ENCODE data around the gene ERCC5.
A peak's percentile ranks its signal among the peaks of the same experiment; 100 is the strongest.

Gene ERCC5

DNA sequence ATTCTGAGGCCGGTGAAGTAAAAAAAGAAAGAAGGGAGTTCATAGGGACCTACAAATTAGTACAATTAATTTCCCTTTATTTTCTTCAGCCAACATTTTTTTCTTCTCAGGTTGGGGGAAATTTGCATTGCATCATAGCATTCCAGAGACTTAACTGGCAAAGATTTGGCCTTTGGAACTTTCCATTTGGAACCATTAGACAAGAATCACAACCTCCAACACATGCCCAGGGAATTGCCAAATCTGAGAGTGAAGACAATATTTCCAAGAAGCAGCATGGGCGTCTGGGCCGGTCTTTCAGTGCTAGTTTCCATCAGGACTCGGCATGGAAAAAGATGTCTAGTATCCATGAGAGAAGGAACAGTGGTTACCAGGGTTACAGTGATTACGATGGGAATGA, 6.4 kb upstream of the ERCC5 start:
- DNase-seq: no peak

DNA sequence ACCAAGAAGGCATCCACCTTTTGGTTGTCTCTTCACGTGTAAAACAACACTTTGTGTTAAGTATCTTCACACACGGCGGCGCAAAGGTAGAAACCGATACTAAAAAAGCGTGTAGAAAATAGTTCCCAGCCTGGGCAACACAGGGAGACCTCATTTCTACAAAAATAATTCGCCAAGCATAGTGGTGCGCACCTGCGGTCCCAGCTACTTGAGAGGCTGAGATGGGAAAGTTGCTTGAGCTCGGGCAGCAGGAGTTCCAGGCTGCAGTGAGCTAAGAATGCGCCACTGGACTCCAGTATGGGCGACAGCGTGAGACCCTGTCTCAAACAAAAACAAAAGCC, 573 bp upstream of the ERCC5 start:
- DNase-seq: no peak

DNA sequence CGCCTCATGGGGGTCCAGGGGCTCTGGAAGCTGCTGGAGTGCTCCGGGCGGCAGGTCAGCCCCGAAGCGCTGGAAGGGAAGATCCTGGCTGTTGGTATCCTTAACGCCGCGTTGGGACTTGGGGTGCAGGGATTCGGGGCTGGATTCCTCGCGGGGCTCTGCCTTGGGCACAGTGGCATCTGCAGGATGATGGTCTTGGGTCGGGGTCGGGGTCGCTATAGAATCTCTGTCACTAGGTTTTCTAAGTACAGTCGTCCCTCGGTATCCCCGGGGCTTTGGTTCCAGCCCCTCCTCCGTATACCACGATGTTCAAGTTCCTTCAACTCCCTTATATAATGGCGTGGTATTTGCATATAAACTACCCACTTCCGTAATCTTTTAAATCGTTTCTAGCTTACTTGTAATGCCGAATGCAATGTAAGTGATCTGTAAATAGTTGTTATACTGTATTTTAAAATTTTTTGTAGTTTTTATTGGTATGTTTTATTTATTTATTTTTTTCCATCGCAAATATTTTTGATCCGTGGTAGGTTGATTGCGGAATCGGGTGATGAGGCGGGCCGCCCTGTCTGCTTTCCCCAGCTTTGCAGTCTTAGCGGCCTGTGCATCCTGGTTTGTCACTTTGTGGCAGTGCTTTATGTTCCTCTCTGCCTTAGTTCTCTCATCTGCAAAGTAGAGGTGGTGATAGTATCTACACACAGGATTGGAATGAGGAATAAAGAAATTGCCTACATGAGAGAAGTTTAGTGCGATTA, 606 bp downstream of the ERCC5 start:
- peak in 26 of 58 donors; percentile 2 to 75 (median 43) for DNase-seq

DNA sequence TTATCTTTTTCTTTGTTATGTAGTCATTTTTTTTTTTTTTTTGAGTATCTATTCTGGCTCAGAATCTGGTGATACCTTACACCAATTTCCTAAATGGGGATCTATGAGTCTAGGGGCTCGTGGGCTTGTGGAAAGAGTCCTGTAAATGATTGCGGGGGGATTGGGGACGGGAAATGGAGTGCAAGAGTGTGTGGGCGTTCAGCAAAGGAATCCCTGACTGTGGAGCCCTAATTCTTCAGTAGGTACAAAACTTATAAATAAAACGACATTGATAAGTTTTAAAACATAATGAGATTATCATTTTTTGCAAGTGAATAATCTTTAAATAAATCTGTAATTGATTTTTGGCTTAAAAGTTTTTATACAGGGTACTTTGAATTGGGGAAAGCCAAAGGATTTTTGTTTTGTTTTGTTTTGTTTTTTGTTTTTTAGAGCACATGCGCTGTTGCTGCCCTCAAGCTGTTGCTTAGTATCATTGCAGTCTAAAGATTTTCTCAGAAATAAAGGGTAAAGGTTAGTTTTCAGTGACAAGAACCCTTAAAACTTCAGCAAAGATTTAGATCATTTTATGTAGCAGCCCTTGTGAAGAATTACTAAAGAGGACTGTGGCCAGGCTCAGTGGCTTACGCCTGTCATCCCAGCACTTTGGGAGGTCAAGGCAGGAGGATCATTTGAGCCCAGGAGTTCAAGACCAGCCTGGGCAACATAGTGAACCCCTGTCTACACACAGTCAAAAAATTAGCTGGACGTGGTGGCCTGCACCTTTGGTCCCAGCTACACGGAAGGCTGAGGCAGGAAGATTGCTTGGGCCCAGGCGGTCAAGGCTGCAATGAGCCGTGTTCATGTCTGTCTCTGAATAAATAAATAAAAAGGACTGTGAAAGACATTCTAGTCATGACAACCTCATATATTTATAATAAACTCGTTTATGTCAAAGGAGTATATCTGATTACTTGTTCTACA, 1.7 kb downstream of the ERCC5 start:
- DNase-seq: peak in 1 of 58 donors; percentile 8

DNA sequence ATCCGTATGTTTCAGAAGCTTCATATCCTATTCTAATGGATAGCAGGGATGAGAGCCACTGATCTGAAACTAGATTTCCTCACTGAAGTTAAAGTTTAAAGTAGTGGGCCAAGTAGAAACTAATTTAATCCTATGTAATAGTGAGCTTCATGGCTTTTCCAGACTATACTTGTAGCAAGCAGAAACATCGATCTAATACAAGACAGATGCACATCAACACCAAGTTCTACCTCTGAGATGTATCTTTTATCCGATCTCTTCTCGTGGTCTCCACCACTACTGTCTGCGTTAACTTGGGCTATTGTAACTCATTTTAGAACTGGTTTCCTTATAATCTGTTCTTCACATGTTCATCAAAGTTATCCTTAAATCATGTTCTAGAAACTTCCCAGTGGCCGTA, 3.1 kb downstream of the ERCC5 start:
- DNase-seq: no peak

DNA sequence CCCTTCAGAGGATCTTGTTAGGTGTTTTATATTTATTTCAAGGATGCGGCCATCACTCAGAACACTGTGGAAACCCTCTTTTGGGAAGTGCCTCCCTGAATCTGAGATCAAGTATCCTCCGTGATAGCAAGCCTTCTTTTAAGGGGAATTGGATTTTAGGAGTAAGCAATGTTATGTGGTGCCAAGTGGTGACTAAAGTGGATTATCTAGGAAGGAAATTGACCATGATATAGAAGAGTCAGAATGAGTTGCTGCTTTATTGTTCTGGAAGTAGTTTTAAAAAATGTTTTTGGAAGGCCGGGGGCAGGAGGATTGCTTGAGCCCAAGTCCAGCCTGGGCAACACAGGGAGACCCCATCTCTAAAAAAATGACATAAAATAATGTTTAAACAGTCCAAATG, 6.7 kb downstream of the ERCC5 start:
- no peak for DNase-seq

DNA sequence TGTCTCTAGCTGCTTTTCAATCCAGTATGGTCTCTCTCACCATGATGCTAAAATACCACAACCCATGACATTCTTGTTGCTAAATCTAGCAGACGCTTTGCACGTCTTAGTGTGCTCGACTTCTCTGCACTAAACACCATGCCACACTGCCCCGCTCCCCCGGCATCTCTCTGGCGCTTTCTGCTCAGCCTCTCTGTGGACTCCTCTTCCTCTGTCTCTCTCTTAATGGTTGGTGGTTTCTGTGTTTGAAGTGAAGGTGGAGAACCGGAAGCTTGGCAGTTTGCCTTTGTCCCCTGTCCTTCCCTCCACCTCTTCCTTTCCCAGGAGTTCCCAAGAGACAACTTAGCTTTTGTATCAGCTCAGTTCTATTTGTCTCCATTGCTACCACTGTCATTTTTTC, 8.8 kb downstream of the ERCC5 start:
- no peak for DNase-seq

DNA sequence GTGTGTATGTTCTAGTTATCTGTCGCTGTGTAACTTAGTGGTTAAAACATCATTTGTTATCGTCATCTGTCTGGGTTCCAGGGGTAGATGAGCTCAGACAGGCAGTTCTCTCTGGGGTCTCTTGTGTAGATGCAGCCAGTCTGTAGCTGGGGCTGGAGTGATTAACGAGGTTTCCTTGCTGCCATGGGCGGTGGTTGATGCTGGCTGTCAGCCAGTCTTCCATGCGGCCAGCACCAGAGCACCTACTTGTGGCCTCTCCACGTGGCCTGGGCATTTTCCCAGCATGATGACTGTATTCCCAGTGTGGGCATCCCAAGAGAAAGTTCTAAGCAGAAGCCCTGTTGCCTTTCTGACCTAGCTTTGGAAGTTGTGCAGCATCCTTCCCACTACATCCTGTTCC, 10.7 kb downstream of the ERCC5 start:
- peak in 1 of 58 donors; percentile 27 for DNase-seq

DNA sequence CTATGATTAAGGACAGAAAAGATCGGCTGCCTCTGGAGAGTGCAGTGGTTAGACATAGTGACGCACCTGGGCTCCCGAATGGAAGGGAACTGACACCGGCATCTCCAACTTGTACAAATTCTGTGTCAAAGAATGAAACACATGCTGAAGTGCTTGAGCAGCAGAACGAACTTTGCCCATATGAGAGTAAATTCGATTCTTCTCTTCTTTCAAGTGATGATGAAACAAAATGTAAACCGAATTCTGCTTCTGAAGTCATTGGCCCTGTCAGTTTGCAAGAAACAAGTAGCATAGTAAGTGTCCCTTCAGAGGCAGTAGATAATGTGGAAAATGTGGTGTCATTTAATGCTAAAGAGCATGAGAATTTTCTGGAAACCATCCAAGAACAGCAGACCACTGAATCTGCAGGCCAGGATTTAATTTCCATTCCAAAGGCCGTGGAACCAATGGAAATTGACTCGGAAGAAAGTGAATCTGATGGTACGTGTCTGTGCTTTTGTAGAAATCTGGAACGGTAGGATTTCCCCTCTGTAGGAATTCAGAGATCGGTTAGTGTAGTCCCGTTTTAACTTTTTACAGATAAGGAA, 16.9 kb downstream of the ERCC5 start:
- no peak for DNase-seq

DNA sequence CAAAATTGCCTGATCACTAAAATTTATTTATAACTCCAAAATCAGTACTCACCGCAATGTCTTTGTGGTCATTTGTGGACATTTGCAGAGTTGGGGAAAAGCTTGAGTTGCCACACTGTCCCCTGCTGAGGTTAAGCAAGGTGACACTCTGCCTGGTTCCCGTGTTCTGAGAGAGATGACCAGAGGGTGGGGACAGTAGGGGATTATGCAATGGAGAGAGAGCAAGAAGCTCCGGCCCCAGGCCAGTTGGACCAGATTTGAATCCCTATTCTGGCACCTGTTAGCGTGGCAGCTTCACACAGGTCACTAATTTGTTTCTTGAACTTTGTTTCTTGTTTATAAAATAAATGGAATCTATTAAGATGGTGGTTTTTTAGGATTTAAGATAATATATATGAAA, 17.8 kb downstream of the ERCC5 start:
- DNase-seq: no peak

DNA sequence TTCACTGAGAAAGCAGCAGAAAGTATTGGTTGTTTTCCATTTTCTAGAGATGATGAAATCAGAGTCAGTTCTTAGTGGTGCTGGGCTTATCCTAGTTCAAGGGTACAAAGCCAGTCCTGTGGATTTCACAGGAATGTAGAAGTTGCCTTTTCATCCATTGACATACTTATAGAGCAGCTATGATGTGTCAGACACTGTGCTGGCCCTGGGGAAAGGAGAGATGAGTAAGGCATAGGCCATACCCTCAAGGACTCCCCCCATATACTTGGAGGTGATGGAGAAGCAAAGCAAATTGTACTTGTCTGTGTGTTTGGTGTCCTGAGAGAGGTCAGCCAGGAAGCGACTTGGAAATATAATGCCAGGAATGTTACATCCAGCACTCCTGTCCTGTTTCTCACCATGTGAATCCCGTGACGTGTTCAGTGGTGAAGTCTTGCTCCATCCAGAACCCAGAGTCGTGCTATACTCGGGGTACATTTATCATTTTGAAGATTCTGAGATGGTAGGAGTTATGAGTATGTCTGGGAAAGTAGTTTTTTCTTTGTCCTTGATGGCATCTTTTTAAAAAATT, 22.6 kb downstream of the ERCC5 start:
- no peak for DNase-seq

DNA sequence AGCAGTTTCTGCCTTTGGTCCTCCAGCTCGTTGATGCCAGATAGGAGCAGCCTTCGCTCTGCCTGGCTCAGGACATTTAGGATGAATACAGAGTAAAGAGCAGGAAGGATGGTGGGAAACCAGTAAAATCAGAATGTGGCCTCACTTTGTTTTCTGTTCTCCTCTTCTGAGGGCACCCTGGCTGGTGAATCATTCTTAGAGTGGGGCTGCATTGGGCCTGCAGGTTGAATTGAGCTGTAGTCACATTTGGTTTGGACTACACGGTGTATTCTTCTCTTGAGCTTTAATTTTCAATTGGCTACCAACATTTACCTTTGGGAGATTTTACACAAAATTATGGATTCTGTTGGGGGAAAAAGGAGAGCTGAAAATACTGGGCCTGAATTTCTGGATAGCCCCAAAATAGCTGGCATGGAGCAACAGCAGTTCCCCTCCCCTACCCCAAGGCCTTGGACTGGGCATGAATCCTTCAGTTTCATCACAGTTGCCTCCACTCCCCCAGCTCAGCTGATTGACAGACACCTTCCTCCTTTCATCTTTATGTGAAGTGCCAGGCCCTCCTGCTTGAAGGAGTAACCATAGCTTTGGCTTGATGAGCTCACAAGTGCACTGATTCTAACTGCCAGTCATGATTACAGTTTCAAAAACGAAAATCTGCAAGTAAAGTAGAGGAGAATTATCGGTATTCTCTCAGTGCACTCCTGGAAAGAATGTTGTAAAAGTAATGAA, 24.3 kb downstream of the ERCC5 start:
- no peak for DNase-seq

DNA sequence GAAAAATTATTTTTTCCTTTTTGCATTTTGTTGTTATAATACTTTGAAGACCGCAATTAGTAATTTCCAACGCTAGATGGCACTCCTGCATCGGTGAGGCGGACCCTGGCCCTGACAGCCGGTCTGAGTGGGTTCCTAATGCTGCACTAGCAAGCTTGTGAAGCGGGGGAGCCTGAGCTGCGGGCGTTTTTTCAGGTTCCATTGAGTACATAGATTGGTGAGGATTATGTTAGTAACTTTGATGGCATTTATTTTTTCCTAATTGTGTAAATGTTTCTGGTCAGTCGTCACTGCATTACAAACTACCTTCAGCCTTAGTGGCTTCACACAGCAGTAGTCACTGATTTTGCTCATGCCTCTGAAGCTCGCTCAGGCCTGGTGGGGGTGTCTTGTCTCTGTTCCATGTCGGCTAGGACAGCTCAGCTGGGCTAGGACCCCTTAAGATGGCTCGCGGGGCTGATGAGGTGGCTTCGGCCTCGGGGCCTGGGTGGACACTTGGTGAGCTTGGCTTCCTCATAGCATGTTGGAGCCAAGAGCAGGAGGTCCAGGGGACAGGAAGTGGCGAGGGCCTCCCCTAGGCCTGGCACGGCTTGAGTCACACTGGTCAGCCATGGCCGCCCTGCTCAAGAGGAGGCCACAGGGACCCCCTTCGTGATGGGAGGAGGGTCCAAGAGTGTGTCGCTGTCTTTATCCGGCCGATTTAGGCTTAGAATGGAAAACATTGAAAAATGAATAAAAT, 25.0 kb downstream of the ERCC5 start:
- DNase-seq: peak in 54 of 58 donors; percentile 12 to 81 (median 48)

DNA sequence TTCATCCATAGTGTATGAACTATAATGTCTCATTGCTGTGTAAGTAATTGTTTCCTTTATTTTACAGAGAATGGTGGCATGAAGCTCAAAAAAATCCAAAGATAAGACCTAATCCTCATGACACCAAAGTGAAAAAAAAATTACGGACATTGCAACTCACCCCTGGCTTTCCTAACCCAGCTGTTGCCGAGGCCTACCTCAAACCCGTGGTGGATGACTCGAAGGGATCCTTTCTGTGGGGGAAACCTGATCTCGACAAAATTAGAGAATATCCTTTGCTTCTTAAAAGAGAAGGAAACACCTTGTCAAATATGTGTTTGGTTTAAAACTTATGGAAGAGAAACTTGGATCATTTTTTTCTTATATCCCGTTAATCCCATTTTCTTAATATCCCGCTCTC, 26.3 kb downstream of the ERCC5 start:
- no peak for DNase-seq

DNA sequence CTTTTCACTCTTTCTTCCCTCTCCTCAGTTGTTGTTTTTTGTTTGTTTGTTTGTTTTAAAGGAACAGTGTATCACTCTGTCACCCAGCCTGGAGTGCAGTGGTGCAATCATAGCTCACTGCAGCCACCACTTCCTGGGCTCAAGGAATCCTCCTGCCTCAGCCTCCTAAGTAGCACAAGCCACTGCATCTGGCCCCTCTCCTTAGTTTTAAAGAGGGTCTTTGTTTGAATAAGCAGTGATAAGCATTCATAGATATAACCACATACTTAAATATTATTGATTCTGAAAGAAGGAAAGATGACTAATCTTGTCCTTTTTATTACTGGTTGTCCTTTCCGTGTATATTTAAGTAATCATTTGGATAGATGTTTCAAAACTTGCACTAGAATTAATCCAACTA, 26.7 kb downstream of the ERCC5 start:
- no peak for DNase-seq

DNA sequence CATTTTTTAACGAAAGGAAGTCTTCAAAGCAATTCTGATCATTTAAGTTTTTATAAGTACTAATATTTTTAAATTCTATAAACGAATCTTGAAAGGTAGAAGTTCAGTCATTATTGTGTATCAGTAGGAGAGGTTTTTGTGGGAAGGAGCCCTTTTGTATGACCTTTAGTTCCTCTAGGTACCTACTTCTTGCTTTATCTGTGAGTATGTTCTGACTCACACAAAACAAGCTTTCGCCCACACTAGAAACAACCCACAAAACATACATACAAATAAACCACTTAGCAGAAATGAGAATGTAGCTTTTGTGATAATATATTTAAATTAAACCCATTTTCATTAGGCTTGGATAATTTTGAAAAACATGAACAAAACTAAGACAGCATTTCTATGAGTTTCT, 27.8 kb downstream of the ERCC5 start:
- DNase-seq: no peak

DNA sequence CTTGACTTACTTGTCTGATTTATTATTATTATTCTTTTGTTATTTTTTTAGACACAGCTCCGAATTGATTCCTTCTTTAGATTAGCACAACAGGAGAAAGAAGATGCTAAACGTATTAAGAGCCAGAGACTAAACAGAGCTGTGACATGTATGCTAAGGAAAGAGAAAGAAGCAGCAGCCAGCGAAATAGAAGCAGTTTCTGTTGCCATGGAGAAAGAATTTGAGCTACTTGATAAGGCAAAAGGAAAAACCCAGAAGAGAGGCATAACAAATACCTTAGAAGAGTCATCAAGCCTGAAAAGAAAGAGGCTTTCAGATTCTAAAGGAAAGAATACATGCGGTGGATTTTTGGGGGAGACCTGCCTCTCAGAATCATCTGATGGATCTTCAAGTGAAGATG, 29.4 kb downstream of the ERCC5 start:
- peak in 1 of 58 donors; percentile 14 for DNase-seq

DNA sequence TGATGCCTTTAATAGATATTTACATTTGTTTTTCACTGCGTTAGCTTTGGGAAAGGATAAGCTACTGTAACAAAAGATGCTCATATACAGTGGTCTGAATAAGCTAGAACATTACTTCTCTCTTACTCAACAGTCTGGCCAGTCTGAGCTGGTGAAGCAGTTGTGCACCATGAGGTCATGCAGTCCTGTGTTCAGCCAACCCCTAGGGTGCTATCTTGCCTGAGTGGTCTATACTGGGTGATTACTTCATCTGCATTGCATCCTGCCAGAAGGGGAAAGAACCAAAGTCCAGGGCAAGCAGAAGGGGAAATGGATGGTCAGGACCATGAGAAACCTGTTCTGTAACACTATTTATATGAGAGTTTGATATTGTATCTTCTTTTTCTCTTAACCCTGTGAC, 31.5 kb downstream of the ERCC5 start:
- DNase-seq: no peak

DNA sequence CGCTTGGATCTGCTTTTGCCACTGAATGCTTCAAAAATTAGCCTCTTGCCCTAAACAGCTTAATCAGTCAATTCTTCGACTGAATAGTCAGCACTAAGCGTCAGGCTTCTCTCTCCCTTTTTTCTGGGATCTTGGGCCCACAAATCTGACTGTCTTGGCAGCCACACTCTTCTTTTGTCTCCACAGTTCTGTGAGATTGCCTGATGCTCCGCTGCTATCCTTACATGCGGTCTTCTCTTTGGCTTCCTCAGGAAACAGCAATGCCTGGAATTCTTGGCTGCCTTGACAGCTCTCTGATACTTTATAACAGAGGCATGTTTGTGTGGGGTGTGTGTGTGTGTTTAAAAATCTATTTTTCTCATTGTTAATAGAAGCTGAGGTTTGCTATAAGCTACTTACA, 32.6 kb downstream of the ERCC5 start:
- DNase-seq: no peak

DNA sequence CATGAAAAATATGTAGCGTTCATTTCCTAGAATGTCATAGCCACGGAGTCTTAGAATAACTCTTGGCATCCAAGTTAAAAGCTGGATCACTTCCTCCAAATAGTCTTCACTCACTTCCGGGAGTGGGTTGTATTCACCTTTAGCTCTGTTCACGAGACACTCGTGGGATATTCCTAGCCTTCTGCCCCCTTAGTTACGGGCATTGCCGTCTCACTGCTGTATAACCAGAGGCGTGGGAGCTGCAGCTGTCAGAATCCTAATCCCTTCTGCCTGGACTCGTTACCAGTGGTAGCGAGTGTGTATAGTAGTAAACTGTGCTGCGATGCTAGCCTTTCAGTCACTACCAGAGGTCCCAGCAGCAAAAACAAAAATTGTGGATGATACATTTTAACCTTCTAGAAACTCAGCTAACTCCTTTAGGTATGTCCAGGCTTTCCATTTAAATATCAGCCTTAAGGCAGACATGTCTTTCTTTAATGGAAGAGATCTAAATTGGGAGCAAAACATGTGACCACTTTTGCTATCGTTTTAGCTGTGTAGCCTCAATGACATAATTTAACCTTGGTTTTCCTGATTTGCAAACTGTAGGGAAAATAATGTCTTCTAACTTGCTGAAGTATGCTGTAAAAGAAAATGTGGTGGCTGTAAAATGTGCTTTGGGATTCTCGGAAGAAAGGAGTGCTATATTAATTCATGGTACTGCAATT, 34.1 kb downstream of the ERCC5 start:
- no peak for DNase-seq

All from anterior cingulate cortex (tissue), 58 donors.